ENCODE results near the gene NPPA.

DNA sequence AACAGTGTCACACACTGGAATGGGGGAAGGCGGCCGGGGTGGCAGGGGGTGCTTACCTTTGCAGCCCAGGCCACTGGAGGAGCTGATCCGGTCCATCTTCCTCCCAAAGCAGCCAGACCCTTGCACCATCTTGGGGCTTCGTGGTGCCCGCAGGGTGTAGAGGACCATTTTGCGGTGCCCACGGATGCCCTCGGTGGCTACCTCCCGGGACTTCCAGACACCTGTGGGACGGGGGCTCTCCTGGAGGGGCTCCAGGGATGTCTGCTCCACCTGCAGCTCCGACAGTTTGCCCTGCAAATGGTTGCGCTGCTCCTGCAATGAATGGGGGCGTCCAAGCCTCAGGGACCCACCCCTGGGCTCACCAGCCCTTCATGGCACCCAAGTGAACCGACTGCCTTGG, 10.6 kb upstream of the NPPA start:
- TF ChIP-seq, protein P1, sequence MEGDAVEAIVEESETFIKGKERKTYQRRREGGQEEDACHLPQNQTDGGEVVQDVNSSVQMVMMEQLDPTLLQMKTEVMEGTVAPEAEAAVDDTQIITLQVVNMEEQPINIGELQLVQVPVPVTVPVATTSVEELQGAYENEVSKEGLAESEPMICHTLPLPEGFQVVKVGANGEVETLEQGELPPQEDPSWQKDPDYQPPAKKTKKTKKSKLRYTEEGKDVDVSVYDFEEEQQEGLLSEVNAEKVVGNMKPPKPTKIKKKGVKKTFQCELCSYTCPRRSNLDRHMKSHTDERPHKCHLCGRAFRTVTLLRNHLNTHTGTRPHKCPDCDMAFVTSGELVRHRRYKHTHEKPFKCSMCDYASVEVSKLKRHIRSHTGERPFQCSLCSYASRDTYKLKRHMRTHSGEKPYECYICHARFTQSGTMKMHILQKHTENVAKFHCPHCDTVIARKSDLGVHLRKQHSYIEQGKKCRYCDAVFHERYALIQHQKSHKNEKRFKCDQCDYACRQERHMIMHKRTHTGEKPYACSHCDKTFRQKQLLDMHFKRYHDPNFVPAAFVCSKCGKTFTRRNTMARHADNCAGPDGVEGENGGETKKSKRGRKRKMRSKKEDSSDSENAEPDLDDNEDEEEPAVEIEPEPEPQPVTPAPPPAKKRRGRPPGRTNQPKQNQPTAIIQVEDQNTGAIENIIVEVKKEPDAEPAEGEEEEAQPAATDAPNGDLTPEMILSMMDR (IDR thresholded peaks at IDR 0.05 in 4 of 5, conservative IDR thresholded peaks at IDR 0.05 in 1 of 5), result no peak
- TF ChIP-seq POLR2A (IDR thresholded peaks at IDR 0.05), result no peak

Data from gastrocnemius medialis (tissue), 4 donors.